SK-N-MC (cell line): ENCODE data around the gene MRPL24.

Source experiments
- EZH2 ChIP-seq: fragments of 200-600 bp; sonication (generic); IDR thresholded peaks from one replicate; pipeline ENCODE4 v1.6.1; 2017; ENCODE audit warnings: antibody characterized with exemption
- POLR2AphosphoS5 ChIP-seq: IDR thresholded peaks from 2 replicates; pipeline ENCODE4 v1.6.1; 2012; ENCODE audit warnings: mild to moderate bottlenecking, low read depth, low read length, borderline replicate concordance

GRCh38 chr1:156717351-156717750 is 23.5 kb downstream of the MRPL24 start:
- TF ChIP-seq EZH2 (no peak), POLR2AphosphoS5 (no peak)
